Brain pericyte (primary cell): ENCODE measurements around the gene XBP1.
"Not testable (repeated sequence)": the region's sequence is repeated elsewhere in the genome, so short reads cannot be mapped to it uniquely, and the experiment has no call there.

ENCODE experiments used
- DNase-seq: peaks from one replicate; pipeline ENCODE4 v3.0.0-alpha.2; 2012; ENCODE audit warnings: low read depth, low spot score

Gene XBP1

DNA sequence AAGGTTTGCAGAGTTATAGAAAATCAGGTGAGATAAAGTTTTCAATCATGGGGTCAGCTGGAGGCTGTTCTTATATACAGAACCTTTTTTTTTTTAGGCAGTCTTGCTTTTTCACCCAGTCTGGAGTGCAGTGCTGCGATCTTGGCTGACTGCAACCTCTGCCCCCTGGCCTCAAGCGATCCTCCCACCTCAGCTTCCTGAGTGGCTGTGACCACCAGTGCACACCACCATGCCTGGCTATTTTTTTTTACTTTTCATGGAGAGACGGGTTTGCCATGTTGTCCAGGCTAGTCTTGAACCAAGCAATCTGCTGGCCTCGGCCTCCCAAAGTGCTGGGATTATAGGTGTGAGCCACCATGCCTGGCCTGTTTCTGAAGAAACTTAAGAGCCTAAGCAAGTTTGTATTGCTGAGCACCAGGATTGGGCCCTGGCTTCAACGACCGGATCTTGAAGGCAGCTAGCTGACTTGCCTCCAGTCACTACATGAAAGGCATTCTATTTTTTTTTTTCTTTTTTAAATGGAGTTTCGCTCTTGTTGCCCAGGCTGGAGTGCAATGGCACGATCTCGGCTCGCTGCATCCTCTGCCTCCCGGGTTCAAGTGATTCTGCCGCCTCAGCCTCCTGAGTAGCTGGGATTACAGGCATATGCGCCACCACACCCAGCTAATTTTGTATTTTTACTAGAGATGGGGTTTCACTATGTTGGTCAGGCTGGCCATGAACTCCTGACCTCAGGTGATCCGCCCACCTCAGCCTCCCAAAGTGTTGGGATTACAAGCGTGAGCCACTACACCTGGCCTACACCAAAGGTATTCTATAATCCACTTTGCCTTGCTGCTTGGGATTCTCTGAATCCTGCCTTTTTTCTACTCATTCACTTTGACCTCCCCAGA lies 7.6 kb downstream of the XBP1 start:
- DNase-seq = no peak

DNA sequence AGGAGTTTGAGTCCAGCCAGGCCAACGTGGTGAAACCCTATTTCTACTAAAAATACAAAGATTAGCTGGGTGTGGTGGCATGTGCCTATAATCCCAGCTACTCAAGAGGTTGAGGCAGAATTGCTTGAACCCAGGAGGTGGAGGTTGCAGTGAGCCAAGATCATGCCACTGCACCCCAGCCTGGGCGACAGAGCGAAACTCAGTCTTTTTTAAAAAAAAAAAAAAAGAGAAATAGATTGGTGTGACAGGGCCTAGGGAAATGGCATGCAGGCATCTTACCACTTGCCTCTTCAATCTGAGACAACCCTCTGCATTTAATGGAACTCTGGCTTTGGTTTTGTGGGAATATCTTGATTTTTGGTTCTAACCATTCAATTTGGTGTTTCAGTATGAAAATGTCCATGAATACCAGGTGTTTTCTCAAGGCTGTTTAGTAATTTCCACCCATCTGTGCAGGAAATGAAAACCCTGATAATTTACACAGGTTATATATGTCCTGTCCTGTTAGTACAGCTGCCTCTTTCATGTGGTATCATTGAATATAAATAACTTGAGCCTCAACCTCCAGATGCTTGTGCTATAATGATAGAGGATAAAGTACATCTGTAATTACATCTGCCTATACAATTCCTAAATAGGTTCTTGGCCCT lies 8.4 kb downstream of the XBP1 start:
- no peak for DNase-seq

DNA sequence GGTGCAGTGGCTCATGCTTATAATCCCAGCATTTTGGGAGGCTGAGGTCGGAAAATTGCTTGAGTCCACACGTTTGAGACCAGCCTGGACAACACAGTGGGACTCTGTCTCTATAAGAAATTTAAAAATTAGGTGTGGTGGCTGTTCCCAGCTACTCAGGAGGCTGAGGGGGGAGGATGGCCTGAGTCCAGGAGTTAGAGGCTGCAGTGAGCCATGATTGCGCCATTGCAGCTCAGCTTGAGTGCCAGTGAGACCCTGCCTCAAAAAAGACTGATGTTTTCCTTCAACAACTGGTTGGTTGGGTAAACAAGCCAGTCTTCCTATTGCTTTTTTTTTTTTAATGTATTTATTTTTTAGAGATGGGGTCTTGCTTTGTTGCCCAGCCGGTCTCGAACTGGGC lies 9.2 kb downstream of the XBP1 start:
- no peak for DNase-seq

DNA sequence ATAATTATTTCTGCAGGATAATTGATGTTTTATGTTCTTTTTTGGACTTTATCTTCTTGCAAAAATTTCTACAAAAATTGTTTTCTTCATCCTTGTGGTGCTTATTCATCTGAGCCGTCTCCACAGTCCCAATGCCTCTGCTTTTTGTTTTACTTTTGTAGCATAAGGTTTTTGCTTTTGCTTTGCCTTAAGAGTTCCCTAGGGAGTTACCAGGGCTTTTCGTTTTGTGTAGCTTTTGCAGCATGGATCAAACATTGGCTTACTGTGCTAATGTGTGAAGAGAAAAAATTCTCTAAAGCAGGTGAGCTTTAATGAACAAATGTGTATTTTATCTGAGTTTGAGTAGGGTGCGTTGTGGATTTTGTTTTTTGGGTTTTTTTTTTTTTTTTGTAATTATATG lies 11.8 kb downstream of the XBP1 start:
- no peak for DNase-seq

DNA sequence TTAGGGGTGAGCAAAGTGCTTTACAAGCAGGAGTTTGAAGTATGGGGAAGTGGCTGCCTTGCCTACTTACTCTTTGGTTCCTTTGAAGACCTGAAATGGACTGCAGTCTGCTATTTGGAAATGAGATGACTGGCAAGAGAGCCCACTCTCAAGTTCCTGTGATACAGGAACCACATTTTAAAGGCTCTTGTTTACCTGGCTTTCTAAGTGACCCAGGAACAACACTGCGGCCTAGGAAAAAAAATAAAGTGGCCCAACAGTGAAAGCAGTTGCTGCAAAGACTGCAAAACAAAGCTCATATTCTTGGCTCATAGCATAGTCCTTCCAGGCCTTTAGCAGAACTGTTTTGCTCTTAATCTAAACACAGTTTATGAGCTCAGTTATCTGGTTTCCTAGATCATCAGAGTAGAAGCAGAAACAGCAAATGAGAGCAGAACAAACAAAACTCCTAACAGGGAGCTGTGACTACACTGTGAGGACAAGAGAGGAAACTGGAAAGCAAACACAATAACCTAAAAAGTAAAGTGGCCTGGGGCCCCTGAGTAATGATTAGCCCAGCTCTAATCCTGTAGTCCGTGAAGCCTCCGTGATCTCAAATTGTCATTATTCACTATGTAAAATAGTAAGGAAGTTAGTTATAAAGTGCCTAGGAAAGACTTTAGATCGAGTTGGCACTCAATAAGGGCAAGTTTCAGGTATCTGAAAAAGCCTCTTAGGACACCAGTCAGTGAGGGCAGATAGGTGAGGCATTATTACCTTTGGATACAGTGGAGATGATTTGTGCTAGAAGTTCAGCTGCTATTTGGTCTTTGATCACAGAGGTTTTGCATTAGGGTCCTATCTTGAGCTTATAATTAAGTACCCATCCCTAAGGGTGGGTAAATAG lies 16.3 kb downstream of the XBP1 start:
- no peak for DNase-seq

DNA sequence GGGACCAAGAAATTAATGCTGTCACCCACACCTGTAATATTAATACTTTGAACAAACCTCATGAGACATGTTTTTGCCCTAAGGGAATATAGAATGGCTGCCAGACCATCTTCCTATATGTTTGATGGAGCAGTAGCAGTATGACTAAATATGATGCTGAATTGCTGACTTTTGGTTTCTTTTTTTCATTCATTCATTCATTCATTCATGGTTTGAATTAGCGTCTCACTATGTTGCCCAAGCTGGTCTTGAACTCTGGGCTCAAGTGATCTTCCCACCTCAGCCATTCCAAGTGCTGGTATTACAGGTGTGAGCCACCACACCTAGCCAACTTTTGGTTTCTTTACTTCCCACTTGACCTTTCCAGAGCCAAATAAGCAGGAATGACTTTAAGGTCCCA lies 20.1 kb downstream of the XBP1 start:
- no peak for DNase-seq

DNA sequence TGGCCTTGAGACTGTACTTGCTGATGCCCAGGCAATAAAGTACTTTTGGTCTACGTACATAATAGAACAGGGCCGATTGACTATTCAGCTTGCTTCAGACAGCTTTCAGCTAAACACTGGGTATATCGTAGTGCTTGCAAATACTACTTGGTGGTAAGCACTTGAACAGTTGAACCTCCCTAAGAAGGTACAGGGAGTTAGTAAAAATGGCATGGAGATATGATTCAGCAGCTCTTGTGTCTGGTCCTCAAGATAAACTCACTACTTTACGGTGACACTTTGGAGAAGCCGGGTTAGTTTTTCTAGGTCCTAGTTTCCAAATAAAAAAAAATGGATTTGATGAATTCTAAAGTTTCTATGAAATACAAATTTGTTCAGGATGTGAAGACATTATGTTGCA lies 20.5 kb downstream of the XBP1 start:
- DNase-seq = no peak

DNA sequence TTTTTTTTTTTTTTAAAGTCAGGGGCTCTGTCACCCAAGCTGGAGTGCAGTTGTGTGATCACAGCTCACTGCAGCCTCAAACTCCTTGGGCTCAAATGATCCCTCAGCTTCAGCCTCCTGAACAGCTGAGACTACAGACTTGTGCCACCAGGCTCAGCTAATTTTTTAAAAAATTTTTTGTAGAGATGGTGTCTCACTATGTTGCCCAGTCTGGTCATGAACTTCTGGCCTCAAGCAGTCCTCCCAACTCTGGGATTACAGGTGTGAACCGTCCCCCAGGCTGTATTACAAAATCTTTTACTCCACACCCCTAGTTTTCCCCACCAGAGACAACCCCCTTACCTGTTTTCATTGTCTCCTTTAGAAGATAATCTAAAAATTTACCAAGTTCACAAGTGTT lies 26.0 kb downstream of the XBP1 start:
- no peak for DNase-seq

DNA sequence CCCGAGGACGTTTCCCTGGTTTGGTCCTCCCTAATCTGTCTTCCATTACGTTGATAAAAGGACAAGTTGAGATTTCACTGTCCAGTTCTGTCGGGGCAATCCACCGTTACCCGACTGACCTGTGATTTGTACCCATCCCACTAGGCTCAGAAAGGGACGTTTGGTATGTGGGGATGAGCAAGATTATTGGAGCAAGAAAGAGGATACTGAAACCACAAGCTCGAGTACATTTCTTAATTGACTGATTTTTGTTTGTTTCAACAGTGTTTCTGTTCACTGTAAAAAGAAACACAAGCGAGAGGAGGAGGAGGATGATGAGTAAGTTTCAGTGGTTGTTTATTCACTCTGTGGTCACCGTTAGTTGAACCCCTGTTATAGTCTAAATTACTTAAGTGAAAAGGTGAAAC lies 26.9 kb downstream of the XBP1 start:
- no peak for DNase-seq

DNA sequence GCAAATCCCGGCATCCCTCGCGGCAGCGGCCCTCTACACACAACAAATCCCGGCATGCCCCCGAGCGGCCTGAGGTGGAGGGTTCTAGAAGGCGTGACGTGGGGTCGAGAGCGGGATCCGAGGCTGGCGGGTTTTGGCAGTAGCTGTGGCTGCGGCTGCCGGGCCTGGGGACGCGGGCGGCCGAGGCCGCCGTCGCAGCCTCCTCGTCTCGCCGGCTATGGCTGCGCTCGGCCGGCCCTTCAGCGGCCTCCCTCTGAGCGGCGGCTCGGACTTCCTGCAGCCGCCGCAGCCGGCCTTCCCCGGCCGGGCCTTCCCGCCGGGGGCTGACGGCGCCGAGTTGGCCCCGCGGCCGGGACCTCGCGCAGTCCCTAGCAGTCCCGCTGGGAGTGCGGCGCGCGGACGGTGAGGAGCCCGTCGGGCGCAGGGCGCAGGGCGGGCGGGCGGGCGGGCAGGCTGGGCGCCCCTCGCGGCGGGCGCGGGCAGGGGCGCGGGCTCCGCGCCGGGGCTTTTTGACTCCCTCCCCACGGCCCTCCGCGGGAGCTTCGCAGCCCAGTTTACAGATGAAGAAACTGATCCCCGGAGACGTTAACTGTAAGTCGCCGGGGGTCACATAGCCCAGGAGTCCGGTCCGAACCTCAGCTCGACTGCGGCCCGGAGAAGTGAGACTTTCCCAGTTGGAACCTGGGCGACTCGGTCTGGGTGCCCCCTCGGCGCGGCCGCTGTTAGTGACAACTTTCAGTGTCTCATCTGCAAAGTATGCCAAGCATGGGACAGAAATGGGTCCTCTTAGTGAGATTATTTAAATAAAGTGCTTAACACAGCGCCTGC lies 27.5 kb downstream of the XBP1 start, which contains the start of gene CCDC117:
TSS of gene CCDC117 (plus strand) at position 63 of the 828 bp plus-strand sequence. CDS start at position 218, 155 bp downstream.
- peak; percentile 68 for DNase-seq

DNA sequence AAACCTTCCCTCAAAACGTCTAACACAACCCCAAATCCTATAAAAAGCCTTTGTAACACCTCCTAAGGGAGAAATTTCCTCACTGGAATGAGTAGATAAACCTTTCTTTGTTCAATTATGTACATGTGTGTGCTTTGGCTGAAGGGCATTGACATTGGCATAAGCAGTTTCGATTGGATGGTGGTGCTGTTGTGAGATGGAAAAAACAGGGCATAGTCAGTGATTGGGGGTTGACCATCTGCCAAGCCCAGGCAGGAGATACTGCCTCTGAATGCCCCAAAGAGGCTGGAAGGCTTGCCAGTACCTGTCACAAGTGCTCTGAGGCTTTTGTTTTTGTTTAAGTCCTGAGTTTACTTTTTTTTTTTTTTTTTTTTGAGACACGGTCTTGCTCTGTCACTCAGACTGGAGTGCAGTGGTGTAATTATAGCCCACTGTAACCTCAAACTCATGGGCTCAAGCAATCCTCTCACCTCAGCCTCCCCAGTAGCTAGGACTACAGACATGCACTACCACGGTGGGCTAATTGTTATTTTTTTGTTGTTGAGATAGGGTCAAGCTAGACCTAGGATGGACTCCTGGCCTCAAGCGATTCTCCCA lies 29.1 kb downstream of the XBP1 start:
- no peak for DNase-seq

DNA sequence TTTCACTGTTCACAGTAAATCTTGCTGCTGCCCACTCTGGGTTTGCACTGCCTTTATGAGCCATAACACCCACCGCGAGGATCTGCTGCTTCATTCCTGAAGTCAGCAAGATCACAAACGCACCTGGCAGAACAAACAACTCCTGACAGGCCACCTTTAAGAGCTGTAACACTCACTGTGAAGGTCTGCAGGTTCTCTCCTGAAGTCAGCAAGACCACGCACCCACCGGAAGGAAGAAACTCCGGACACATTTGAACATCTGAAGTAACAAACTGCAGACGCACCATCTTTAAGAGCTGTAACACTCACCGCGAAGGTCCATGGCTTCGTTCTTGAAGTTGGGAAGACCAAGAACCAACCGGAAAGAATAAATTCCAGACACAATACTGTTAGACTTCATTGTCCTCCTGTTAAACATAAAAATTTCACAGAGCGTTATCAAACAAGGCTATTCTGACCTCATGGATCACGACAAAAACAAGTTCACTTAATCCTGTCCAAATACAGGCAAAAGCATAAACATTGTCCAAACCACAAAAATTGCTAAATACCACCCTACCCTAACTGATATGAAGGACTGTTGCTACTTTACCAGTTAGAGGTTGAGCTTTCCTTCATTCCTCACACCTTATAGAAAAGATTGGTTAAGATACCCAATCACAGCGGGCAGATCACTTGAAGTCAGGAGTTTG lies 30.8 kb downstream of the XBP1 start:
- no peak for DNase-seq

DNA sequence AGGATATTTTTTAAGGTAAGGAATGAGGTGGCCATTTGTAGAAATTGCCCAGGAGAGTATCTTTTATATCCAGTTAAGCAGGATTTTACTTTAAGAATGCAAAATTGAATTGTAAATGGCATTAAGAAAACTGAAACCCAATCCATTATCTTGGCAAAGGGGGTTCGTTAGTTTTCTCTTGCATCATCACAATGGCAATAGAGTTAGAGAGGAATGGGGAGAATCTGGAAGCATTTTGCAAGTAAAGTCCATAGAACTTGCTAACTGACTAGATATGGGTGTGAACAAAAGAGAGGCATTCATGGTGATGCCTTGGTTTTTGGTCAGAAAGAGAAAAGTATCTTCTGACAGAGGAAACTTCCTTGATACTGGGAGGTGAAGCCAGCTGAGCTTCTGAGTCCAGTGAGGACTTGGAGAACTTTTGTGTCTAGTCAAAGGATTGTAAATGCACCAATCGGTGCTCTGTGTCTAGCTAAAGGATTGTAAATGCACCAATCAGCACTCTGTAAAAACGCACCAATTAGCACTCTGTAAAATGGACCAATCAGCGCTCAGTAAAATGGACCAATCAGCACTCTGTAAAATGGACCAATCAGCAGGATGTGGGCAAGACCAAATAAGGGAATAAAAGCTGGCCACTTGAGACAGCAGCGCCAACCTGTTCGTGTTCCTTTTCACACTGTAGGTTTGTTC lies 31.5 kb downstream of the XBP1 start:
- DNase-seq = no peak

DNA sequence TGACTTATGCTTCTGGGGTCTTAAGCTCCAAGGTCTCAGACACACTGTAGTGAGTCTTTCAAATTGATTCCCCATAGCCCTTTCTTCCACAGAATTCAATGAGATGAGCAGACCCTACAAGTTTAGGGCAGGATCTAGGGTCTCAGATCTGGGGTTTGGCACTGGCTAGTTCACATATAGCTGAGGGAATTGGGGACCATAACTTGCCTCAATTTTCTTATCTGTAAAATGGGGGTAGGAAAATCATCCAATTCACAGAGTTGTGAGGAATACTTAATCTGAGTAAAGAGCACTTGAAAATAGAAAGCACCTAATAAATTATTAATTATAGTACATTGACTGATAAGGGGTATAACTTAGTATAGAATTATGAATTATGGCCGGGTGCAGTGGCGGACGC lies 33.7 kb downstream of the XBP1 start:
- DNase-seq = no peak

DNA sequence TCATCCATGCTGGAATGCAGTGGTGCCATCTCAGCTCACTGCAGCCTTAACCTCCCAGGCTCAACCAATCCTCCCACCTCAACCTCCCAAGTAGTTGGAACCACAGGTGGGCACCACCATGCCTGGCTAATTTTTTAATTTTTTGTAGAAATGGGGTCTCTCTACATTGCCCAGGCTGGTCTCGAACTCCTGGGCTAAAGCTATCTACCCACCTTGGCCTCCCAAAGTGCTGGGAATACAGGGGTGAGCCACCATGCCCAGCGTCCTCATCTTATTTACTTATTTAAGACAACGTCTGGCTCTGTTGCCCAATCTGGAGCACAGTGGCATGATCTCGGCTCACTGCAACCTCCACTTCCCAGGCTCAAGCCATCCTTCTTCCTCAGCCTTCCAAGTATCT lies 38.4 kb downstream of the XBP1 start:
- not testable (repeated sequence) for DNase-seq

DNA sequence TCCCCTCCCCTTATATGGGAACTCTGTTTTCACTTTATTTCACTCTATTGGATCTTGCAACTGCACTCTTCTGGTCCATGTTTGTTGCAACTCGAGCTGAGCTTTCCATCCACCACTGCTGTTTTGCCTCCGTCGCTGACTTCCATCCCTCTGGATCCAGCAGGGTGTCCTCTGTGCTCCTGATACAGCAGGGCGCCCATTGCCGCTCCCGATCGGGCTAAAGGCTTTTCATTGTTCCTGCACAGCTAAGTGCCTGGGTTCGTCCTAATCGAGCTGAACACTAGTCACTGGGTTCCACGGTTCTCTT lies 39.0 kb downstream of the XBP1 start:
- no peak for DNase-seq

DNA sequence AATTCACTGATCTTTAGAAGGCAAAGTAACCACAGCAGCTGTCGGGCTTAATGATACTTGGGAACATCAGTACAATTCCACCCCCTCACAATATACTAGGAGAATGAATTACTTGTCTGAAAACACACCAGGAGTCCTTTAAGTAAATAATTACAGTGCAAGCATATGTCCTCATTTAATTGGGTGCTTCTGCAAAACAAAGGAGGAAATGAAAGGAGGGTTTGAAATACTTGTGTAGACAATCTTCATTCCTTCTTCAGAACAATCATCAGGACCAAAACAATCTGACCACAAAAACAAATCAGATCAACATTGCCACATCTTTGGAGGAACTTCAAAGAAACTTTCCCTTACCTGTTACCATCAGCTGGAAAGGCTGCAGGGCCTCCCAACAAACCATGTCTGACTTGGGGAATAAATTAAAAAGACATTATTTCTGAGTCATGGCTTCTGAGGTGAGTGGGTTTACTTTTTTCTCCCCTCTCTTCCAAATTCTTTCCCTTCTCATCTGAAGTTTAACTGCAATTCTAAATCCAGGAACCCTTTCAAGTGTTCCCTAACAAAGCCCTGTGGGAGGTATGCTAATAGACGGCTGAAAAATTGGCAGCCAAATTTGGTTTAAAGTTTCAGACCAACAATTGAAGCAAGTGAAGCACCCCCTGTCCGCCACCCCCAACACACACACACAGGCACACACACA lies 40.4 kb downstream of the XBP1 start:
- no peak for DNase-seq

DNA sequence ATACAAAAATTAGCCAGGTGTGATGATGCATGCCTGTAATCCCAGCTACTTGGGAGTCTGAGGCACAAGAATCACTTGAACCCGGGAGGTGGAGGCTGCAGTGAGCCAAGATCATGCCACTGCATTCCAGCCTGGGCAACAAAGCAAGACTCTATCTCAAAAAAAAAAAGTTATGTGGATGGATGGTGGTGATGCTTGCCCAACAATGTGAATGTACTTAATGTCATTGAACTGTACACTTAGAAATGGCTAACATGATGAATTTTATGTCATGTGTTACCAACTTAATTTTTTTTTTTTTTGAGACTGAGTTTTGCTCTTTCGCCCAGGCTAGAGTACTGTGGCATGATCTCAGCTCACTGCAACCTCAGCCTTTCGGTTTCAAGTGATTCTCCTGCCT lies 45.9 kb downstream of the XBP1 start:
- DNase-seq = not testable (repeated sequence)

DNA sequence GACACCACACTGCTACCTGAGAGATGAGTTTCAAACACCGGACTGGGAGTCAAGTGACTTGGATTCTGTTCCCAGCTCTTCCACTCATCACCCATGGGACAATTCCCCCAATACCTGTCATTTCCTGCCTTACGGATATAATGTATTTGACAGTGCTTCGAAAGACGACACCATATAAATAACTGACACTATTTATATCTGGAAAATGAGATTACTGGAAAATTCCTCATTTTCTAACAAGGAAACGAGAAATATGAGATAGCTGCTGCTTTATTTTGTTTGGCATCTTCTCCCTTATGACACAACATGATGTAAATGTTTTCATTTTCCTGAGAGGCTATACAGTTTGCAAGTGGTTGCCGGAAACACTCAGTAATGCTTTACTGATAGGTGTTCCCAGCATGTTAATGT lies 49.9 kb downstream of the XBP1 start:
- DNase-seq = peak; percentile 62
